Measurements from ENCODE around the gene EED. TPM values are rescaled to one million over a fixed set of nuclear protein-coding genes. Genes with fewer than 3 reads are reported as not detected.

The EED gene
- total and polyA plus RNA-seq, 9 of the 15 experiments (the other 6 are each of a cell fraction or from before 2014, with no cell fraction given) = 33.0 to 110 (median 55.1) TPM

GRCh38 chr11:86202013-86202336, 42.6 kb upstream of the EED start (continued):
- TF ChIP-seq ARID3A (IDR thresholded peaks at IDR 0.05; ENCODE audit: borderline replicate concordance, low read depth, low read length) (peak; percentile 54; the same call in 1 of the 2 replicates), PHF21A (IDR thresholded peaks at IDR 0.05; ENCODE audit: borderline replicate concordance, low read depth) (peak; percentile 45; the same call in 1 of the 2 replicates), FOSL1 (tag; conservative IDR thresholded peaks at IDR 0.05) (no peak), SPI1 (IDR thresholded peaks at IDR 0.05; ENCODE audit: borderline replicate concordance, low read depth, low read length) (peak; percentile 63), ZFP36 (IDR thresholded peaks at IDR 0.05; ENCODE audit: low read depth, low read length, partially characterized antibody) (no peak), TCFL5 (CRISPR knock-in tag; conservative IDR thresholded peaks at IDR 0.05) (no peak), U2AF1 (optimal IDR thresholded peaks at IDR 0.05; ENCODE audit: low read depth, low read length) (no peak), FUS (optimal IDR thresholded peaks at IDR 0.05; ENCODE audit: low read depth, low read length) (no peak), L3MBTL2 (IDR thresholded peaks at IDR 0.05) (no peak), NFYB (IDR thresholded peaks at IDR 0.05; ENCODE audit: extremely low read depth, insufficient read length) (peak; percentile 50), ZNF512 (tag; IDR thresholded peaks at IDR 0.05) (peak; percentile 47), ZNF511 (CRISPR knock-in tag; IDR thresholded peaks at IDR 0.05) (no peak), MEIS2 (IDR thresholded peaks at IDR 0.05; ENCODE audit: partially characterized antibody) (peak; percentile 76)
